GM23338 (cell line): ENCODE data around the gene NPB. TPM values are rescaled to one million over a fixed set of nuclear protein-coding genes. Genes with fewer than 3 reads are reported as not detected.

Source experiments
- ATAC-seq: fragments of 200-7000 bp; cut with Tn5 transposase; 3 replicates; pipeline ENCODE4 v1.9.1; 2020
- DNase-seq: peaks from one replicate; pipeline ENCODE4 v3.0.0-alpha.2; 2015; ENCODE audit warnings: low spot score
- H2AFZ ChIP-seq: fragments of 200-600 bp; sonication (generic); 2 replicates; pipeline ENCODE4 v1.8.0; 2016; ENCODE audit warnings: antibody characterized with exemption, mild to moderate bottlenecking, moderate library complexity
- H3F3A ChIP-seq: fragments of 200-600 bp; sonication (generic); replicated peaks from 2 replicates; pipeline ENCODE4 v1.8.0; 2017; ENCODE audit warnings: antibody characterized with exemption, mixed run types, low read depth
- H3K27ac ChIP-seq: fragments of 200-600 bp; sonication (generic); 2 replicates; pipeline ENCODE4 v1.6.1; 2016; ENCODE audit warnings: low read depth
- H3K27me3 ChIP-seq: fragments of 200-600 bp; sonication (generic); 2 replicates; pipeline ENCODE4 v1.8.0; 2016; ENCODE audit warnings: mild to moderate bottlenecking, mixed run types, moderate library complexity; ENCODE audit not compliant: insufficient read depth
- H3K36me3 ChIP-seq: fragments of 200-600 bp; sonication (generic); 2 replicates; pipeline ENCODE4 v1.8.0; 2016; ENCODE audit warnings: mild to moderate bottlenecking; ENCODE audit not compliant: insufficient read depth
- H3K4me1 ChIP-seq: fragments of 200-600 bp; sonication (generic); 2 replicates; pipeline ENCODE4 v1.8.0; 2016; ENCODE audit warnings: mild to moderate bottlenecking, moderate library complexity; ENCODE audit not compliant: insufficient read depth
- H3K4me2 ChIP-seq: fragments of 200-600 bp; sonication (generic); 2 replicates; pipeline ENCODE4 v1.7.1; 2017; ENCODE audit warnings: mixed run types
- H3K4me3 ChIP-seq: fragments of 200-600 bp; sonication (generic); 2 replicates; pipeline ENCODE4 v1.6.1; 2016; ENCODE audit warnings: mixed run types
- H3K79me2 ChIP-seq: fragments of 200-600 bp; sonication (generic); replicated peaks from 2 replicates; pipeline ENCODE4 v1.8.0; 2017; ENCODE audit warnings: mild to moderate bottlenecking; ENCODE audit not compliant: insufficient read depth
- H3K9me2 ChIP-seq: fragments of 200-600 bp; sonication (generic); 2 replicates; pipeline ENCODE4 v1.8.0; 2017; ENCODE audit not compliant: insufficient read depth
- H4K20me1 ChIP-seq: fragments of 200-600 bp; sonication (generic); replicated peaks from 2 replicates; pipeline ENCODE4 v1.8.0; 2017; ENCODE audit warnings: mild to moderate bottlenecking; ENCODE audit not compliant: insufficient read depth
- H3K27ac Mint-ChIP-seq: 2 replicates; pipeline ENCODE4 v1.8.0; 2020; ENCODE audit warnings: inconsistent platforms, mild to moderate bottlenecking, moderate library complexity, mixed read lengths
- H3K27me3 Mint-ChIP-seq: 3 replicates; pipeline ENCODE4 v1.8.0; 2022; ENCODE audit warnings: low read depth, mild to moderate bottlenecking, moderate library complexity, mixed read lengths, inconsistent platforms; ENCODE audit not compliant: insufficient read depth, poor library complexity
- H3K36me3 Mint-ChIP-seq: 3 replicates; pipeline ENCODE4 v1.8.0; 2021; ENCODE audit warnings: low read depth, mild to moderate bottlenecking, inconsistent platforms, moderate library complexity, mixed read lengths
- H3K4me1 Mint-ChIP-seq: 3 replicates; pipeline ENCODE4 v1.8.0; 2020; ENCODE audit warnings: mild to moderate bottlenecking, inconsistent platforms, mixed read lengths
- H3K4me3 Mint-ChIP-seq: 3 replicates; pipeline ENCODE4 v1.8.0; 2021; ENCODE audit warnings: moderate library complexity, mild to moderate bottlenecking, inconsistent platforms, mixed read lengths
- H3K9me3 Mint-ChIP-seq: 3 replicates; pipeline ENCODE4 v1.8.0; 2020; ENCODE audit warnings: moderate library complexity, mild to moderate bottlenecking, inconsistent platforms, mixed read lengths
- CTCF ChIP-seq, 2 experiments: fragments of 200-600 bp in 1 of 2; sonication (generic) in 1 of 2; conservative IDR thresholded peaks; 2 replicates each; pipeline versions ENCODE4 v1.5.1 to v1.6.1; 2016 to 2017; ENCODE audit warnings: antibody characterized with exemption in 2 of 2, low read depth in 2 of 2, mild to moderate bottlenecking in 2 of 2, moderate library complexity in 1 of 2
- ETS1 ChIP-seq: IDR thresholded peaks from 2 replicates; pipeline ENCODE4 v1.6.1; 2016; ENCODE audit warnings: antibody characterized with exemption
- EZH2phosphoT487 ChIP-seq: fragments of 200-600 bp; sonication (generic); IDR thresholded peaks from one replicate; pipeline ENCODE4 v1.8.1; 2018; ENCODE audit warnings: antibody characterized with exemption; ENCODE audit not compliant: unreplicated experiment
- POLR2AphosphoS5 ChIP-seq: IDR thresholded peaks from 2 replicates; pipeline ENCODE4 v1.6.1; 2016; ENCODE audit warnings: antibody characterized with exemption, low read depth
- REST ChIP-seq: IDR thresholded peaks from one replicate; pipeline ENCODE4 v1.6.1; 2018; ENCODE audit warnings: antibody characterized with exemption; ENCODE audit not compliant: unreplicated experiment
- ZNF114 ChIP-seq: fragments of 250-450 bp; sonication (Bioruptor Pico); IDR thresholded peaks from 2 replicates; pipeline ENCODE4 v1.5.0; 2020; ENCODE audit warnings: mild to moderate bottlenecking, moderate library complexity
- ZNF331 ChIP-seq: fragments of 250-450 bp; sonication (Bioruptor Pico); IDR thresholded peaks from 2 replicates; pipeline ENCODE4 v1.5.0; 2020; ENCODE audit warnings: low read depth, mild to moderate bottlenecking, moderate library complexity
- polyA plus RNA-seq: library from polyadenylated mRNA; unstranded; fragments of >200 nt; fragmentation: Nextera tagmentation; extraction: Ambion mirVana; gene quantifications from 2 replicates; pipeline ENCODE4 v1.2.1, GENCODE V29; 2016
- total RNA-seq: library from RNA; depleted of rRNA; stranded (reverse); fragments of >200 nt; shearing (Covaris generic); gene quantifications from 2 replicates; pipeline ENCODE4 v1.2.3, GENCODE V29; 2014

NPB gene
- total and polyA plus RNA-seq, 2 experiments from 2014 or later: 3.6 to 3.8 TPM

GRCh38 chr17:81871387-81872230 lies 30.4 kb upstream of the NPB start:
- Histone ChIP-seq H3K4me3 (peak overlapping the region; percentile 96), H2AFZ (peak overlapping the region; percentile 87), H3K4me2 (peak overlapping the region; percentile 92), H3F3A (peaks cover 34% of the 10 kb centered on the region), H3K4me1 (peaks cover 12% of the 10 kb centered on the region), H3K79me2 (0 out of 2 replicates have a peak, but pooled peaks cover 4% of the 10 kb centered on the region), H3K27me3 (no peaks in the 10 kb centered on the region), H3K36me3 (no peaks in the 10 kb centered on the region), H4K20me1 (peaks cover under 1% of the 10 kb centered on the region; the same call in 1 of the 2 replicates), H3K27ac (peak overlapping the region; percentile 63; the same call in 1 of the 2 replicates), H3K9me2 (no peaks in the 10 kb centered on the region)
- peaks cover 21% of the 10 kb centered on the region for H3K4me1 Mint-ChIP-seq
- DNase-seq: peak; percentile 89
- peak overlapping the region; percentile 84 for H3K4me3 Mint-ChIP-seq
- no peaks in the 10 kb centered on the region; the same call in 2 of the 3 replicates for H3K9me3 Mint-ChIP-seq
- TF ChIP-seq EZH2phosphoT487: no peak
- TF ChIP-seq ZNF331 (CRISPR knock-in tag): no peak
- peak; percentile 80 for TF ChIP-seq POLR2AphosphoS5
- peak; percentile 14 to 27; a peak in 1 of 4 replicates for TF ChIP-seq CTCF (conservative IDR thresholded peaks at IDR 0.05; ENCODE audit: low read depth in 2 of 2)
- TF ChIP-seq REST: peak; percentile 15
- no peak for TF ChIP-seq ZNF114
- TF ChIP-seq ETS1: peak; percentile 57; the same call in 1 of the 2 replicates
- peaks cover 8% of the 10 kb centered on the region; the same call in 2 of the 3 replicates for H3K36me3 Mint-ChIP-seq
- peaks cover 44% of the 10 kb centered on the region for H3K27me3 Mint-ChIP-seq
- peak; percentile 9 for ATAC-seq
- peak overlapping the region; percentile 78; the same call in 1 of the 2 replicates for H3K27ac Mint-ChIP-seq
